Thyroid gland (tissue), 4 donors: ENCODE results near the gene TMEM260.

Source experiments
- CTCF ChIP-seq, 6 experiments: fragments of 200-600 bp in 3 of 6; fragments of 450-650 bp in 3 of 6; sonication (generic) in 3 of 6; IDR thresholded peaks; one replicate each; pipeline ENCODE4 v1.5.1; 2016 to 2019; ENCODE audit warnings: antibody characterized with exemption in 6 of 6, mild to moderate bottlenecking in 2 of 6, inconsistent platforms in 1 of 6, moderate library complexity in 1 of 6
- POLR2A ChIP-seq, 2 donors: fragments of 450-650 bp; IDR thresholded peaks; one replicate each; pipeline ENCODE4 v1.6.1; 2017; ENCODE audit warnings: antibody characterized with exemption in 2 of 2, mild to moderate bottlenecking in 2 of 2, moderate library complexity in 1 of 2

- TF ChIP-seq POLR2A (IDR thresholded peaks at IDR 0.05) (no peak), CTCF (IDR thresholded peaks at IDR 0.05) (no peak)
Measured at GRCh38 chr14:56598519-56598918, 18.9 kb downstream of the TMEM260 start.
